Calu3 (cell line): ENCODE results near the gene LAMA2. TPM values are rescaled to one million over a fixed set of nuclear protein-coding genes. Genes with fewer than 3 reads are reported as not detected.

Experiments
- BruUV-seq: library from RNA; stranded (reverse); fragments of 400-500 nt; replicated peaks from 2 replicates; lab custom pipeline; 2021; lab: Mats Ljungman, UMichigan
- CTCF ChIA-PET: fragments of 300-600 bp; sonication (Branson Sonifier 250); formaldehyde crosslinking; loops from one replicate; lab custom pipeline; 2022; ENCODE audit warnings: antibody characterized with exemption; lab: Charles Lee
- DNase-seq: peaks from one replicate; pipeline ENCODE4 v3.0.0; 2022
- H3K27ac Mint-ChIP-seq: one replicate; pipeline ENCODE4 v1.8.0; 2022; ENCODE audit warnings: mixed read lengths; ENCODE audit not compliant: unreplicated experiment
- H3K27me3 Mint-ChIP-seq: one replicate; pipeline ENCODE4 v1.8.0; 2022; ENCODE audit warnings: mixed read lengths; ENCODE audit not compliant: unreplicated experiment
- H3K36me3 Mint-ChIP-seq: one replicate; pipeline ENCODE4 v1.8.0; 2022; ENCODE audit warnings: mild to moderate bottlenecking, moderate library complexity, mixed read lengths; ENCODE audit not compliant: insufficient read depth, unreplicated experiment
- H3K4me1 Mint-ChIP-seq: one replicate; pipeline ENCODE4 v1.8.0; 2022; ENCODE audit warnings: mild to moderate bottlenecking, low read depth, mixed read lengths; ENCODE audit not compliant: unreplicated experiment
- H3K4me3 Mint-ChIP-seq: one replicate; pipeline ENCODE4 v1.8.0; 2022; ENCODE audit warnings: mild to moderate bottlenecking, low read depth, moderate library complexity, mixed read lengths; ENCODE audit not compliant: unreplicated experiment
- H3K9me3 Mint-ChIP-seq: one replicate; pipeline ENCODE4 v1.8.0; 2022; ENCODE audit warnings: low read depth, mixed read lengths; ENCODE audit not compliant: unreplicated experiment
- CTCF ChIP-seq: fragments of 200-600 bp; IDR thresholded peaks from one replicate; pipeline ENCODE4 v1.8.0; 2022; ENCODE audit warnings: antibody characterized with exemption; ENCODE audit not compliant: unreplicated experiment
- intact Hi-C: fragments of 100-400 bp; cut with micrococcal nuclease; formaldehyde crosslinking; loops from one replicate; pipeline ENCODE4 v1.10.0; 2022; ENCODE audit not compliant: unreplicated experiment
- total RNA-seq: library from RNA; stranded (reverse); gene quantifications from 2 replicates; pipeline ENCODE4 v1.2.3, GENCODE V29; 2022

Gene LAMA2
- total RNA-seq, 1 experiment from 2014 or later = 0.80 TPM

- Mint-ChIP-seq H3K27me3 (no peaks in the 10 kb centered on the region), H3K36me3 (no peaks in the 10 kb centered on the region), H3K27ac (no peak overlapping the region), H3K9me3 (no peaks in the 10 kb centered on the region), H3K4me3 (no peak overlapping the region), H3K4me1 (no peaks in the 10 kb centered on the region)
- intact Hi-C loops = no loop called here
- CTCF ChIA-PET = interaction anchor here (0.7 kb wide), 1 partner anchor 11 kb away, joined by 4 read pairs; no protein-coding TSS in a partner anchor
- no peak for DNase-seq
- no TSS peak for BruUV-seq
- TF ChIP-seq CTCF = no peak
These were observed 221.2 kb downstream of the LAMA2 start for GRCh38 chr6:129104131-129104530.

- no peaks in the 10 kb centered on the region for H3K4me1 Mint-ChIP-seq
- BruUV-seq = no TSS peak
- no peak overlapping the region for H3K4me3 Mint-ChIP-seq
- no peak overlapping the region for H3K27ac Mint-ChIP-seq
- no peaks in the 10 kb centered on the region for H3K36me3 Mint-ChIP-seq
- H3K9me3 Mint-ChIP-seq = no peaks in the 10 kb centered on the region
- TF ChIP-seq CTCF = no peak
- no peaks in the 10 kb centered on the region for H3K27me3 Mint-ChIP-seq
- CTCF ChIA-PET = interaction anchor here (0.6 to 0.7 kb wide), 2 partner anchors 11 to 280 kb away, joined by 4 read pairs; no protein-coding TSS in a partner anchor
- no peak for DNase-seq
- intact Hi-C loops = no loop called here
These were observed 221.6 kb downstream of the LAMA2 start for GRCh38 chr6:129104560-129104959.

- H3K36me3 Mint-ChIP-seq = no peaks in the 10 kb centered on the region
- no peak overlapping the region for H3K4me3 Mint-ChIP-seq
- no peaks in the 10 kb centered on the region for H3K4me1 Mint-ChIP-seq
- CTCF ChIA-PET = interaction anchor here (0.6 kb wide), 1 partner anchor 279 kb away, joined by 4 read pairs; no protein-coding TSS in a partner anchor
- no peak for TF ChIP-seq CTCF
- no peaks in the 10 kb centered on the region for H3K27me3 Mint-ChIP-seq
- H3K27ac Mint-ChIP-seq = no peak overlapping the region
- no TSS peak for BruUV-seq
- no peaks in the 10 kb centered on the region for H3K9me3 Mint-ChIP-seq
- DNase-seq = no peak
- intact Hi-C loops = no loop called here
These were observed 222.1 kb downstream of the LAMA2 start for GRCh38 chr6:129105035-129105434.

GRCh38 chr6:129105793-129106192, 222.9 kb downstream of the LAMA2 start:
- DNase-seq = no peak
- Mint-ChIP-seq H3K9me3 (no peaks in the 10 kb centered on the region), H3K27ac (peak overlapping the region; percentile 38), H3K4me3 (no peak overlapping the region), H3K36me3 (no peaks in the 10 kb centered on the region), H3K27me3 (no peaks in the 10 kb centered on the region), H3K4me1 (no peaks in the 10 kb centered on the region)
- intact Hi-C loops = no loop called here
- CTCF ChIA-PET = interaction anchor here (0.6 to 1.0 kb wide), 3 partner anchors 10 to 946 kb away, joined by 3 to 4 read pairs (median 4); no protein-coding TSS in a partner anchor
- BruUV-seq = no TSS peak
- TF ChIP-seq CTCF = no peak
